Loucy (cell line): ENCODE data around the gene SCNN1A.

Source experiments
- CTCF ChIP-seq: fragments of 200-600 bp; sonication (generic); conservative IDR thresholded peaks from 2 replicates; pipeline ENCODE4 v1.5.1; 2014; ENCODE audit warnings: mild to moderate bottlenecking, antibody characterized with exemption, low read length
- EZH2phosphoT487 ChIP-seq: fragments of 200-600 bp; IDR thresholded peaks from 2 replicates; pipeline ENCODE4 v1.6.1; 2018; ENCODE audit warnings: antibody characterized with exemption, mild to moderate bottlenecking, moderate library complexity, borderline replicate concordance

- TF ChIP-seq CTCF (no peak), EZH2phosphoT487 (no peak)
Observed at GRCh38 chr12:6328045-6328779, 47.2 kb downstream of the SCNN1A start.
